ENCODE results near the gene ADH6. TPM values are rescaled to one million over a fixed set of nuclear protein-coding genes. Genes with fewer than 3 reads are reported as not detected.
"Not testable (repeated sequence)": the region's sequence is repeated elsewhere in the genome, so short reads cannot be mapped to it uniquely, and the experiment has no call there.

ADH6 gene
- 3.1 TPM for total RNA-seq

GRCh38 chr4:99219072-99219471, at the start of gene ADH6:
Gene ADH6 (minus strand): TSS chr4:99219246. CDS start chr4:99219152, 94 bp downstream.
- no peak for DNase-seq (ENCODE audit: low spot score)

- no peak for DNase-seq (ENCODE audit: low spot score)
Observed at GRCh38 chr4:99264927-99265326, 45.9 kb upstream of the ADH6 start.

GRCh38 chr4:99252746-99253145, 33.7 kb upstream of the ADH6 start:
- no peak for DNase-seq (ENCODE audit: low spot score)

GRCh38 chr4:99248714-99249113, 29.7 kb upstream of the ADH6 start:
- DNase-seq (ENCODE audit: low spot score): no peak

- DNase-seq (ENCODE audit: low spot score): no peak
Observed at GRCh38 chr4:99235955-99236354, 16.9 kb upstream of the ADH6 start.

GRCh38 chr4:99234331-99235010, 15.4 kb upstream of the ADH6 start:
- DNase-seq (ENCODE audit: low spot score): no peak

- DNase-seq (ENCODE audit: low spot score): not testable (repeated sequence)
Observed at GRCh38 chr4:99233397-99233796, 14.4 kb upstream of the ADH6 start.

GRCh38 chr4:99228706-99229105, 9.7 kb upstream of the ADH6 start:
- not testable (repeated sequence) for DNase-seq (ENCODE audit: low spot score)

- DNase-seq (ENCODE audit: low spot score): not testable (repeated sequence)
Observed at GRCh38 chr4:99227646-99228045, 8.6 kb upstream of the ADH6 start.

GRCh38 chr4:99221980-99222379, 2.9 kb upstream of the ADH6 start:
- no peak for DNase-seq (ENCODE audit: low spot score)

GRCh38 chr4:99219479-99219878, 433 bp upstream of the ADH6 start:
- DNase-seq (ENCODE audit: low spot score): no peak

- DNase-seq (ENCODE audit: low spot score): no peak
Observed at GRCh38 chr4:99215521-99215920, 3.5 kb downstream of the ADH6 start.

GRCh38 chr4:99210789-99211188, 8.3 kb downstream of the ADH6 start:
- no peak for DNase-seq (ENCODE audit: low spot score)

GRCh38 chr4:99209671-99210070, 9.4 kb downstream of the ADH6 start:
- no peak for DNase-seq (ENCODE audit: low spot score)

GRCh38 chr4:99208719-99209075, 10.3 kb downstream of the ADH6 start:
- no peak for DNase-seq (ENCODE audit: low spot score)

- DNase-seq (ENCODE audit: low spot score): no peak
Observed at GRCh38 chr4:99207911-99208718, 10.9 kb downstream of the ADH6 start.

GRCh38 chr4:99207069-99207743, 11.8 kb downstream of the ADH6 start:
- DNase-seq (ENCODE audit: low spot score): no peak

GRCh38 chr4:99205153-99205979, 13.7 kb downstream of the ADH6 start:
- no peak for DNase-seq (ENCODE audit: low spot score)

- peak; percentile 47 for DNase-seq (ENCODE audit: low spot score)
Observed at GRCh38 chr4:99202536-99202935, 16.5 kb downstream of the ADH6 start.

GRCh38 chr4:99202094-99202493, 17.0 kb downstream of the ADH6 start:
- no peak for DNase-seq (ENCODE audit: low spot score)

GRCh38 chr4:99201690-99202089, 17.4 kb downstream of the ADH6 start:
- no peak for DNase-seq (ENCODE audit: low spot score)

GRCh38 chr4:99200138-99200537, 18.9 kb downstream of the ADH6 start:
- no peak for DNase-seq (ENCODE audit: low spot score)
